GM13976 (cell line): ENCODE results near the gene RCHY1.
"Not testable (repeated sequence)": the region's sequence is repeated elsewhere in the genome, so short reads cannot be mapped to it uniquely, and the experiment has no call there.

ENCODE experiments used
- DNase-seq: peaks from one replicate; pipeline ENCODE4 v3.0.0; 2012; ENCODE audit warnings: low spot score
- in situ Hi-C: fragments of 300-500 bp; cut with MboI; formaldehyde crosslinking; loops from one replicate; pipeline ENCODE4 v1.12.0; 2022; ENCODE audit warnings: low sequenced_read_pairs, mixed read lengths, inconsistent platforms; ENCODE audit not compliant: unreplicated experiment
- TF ChIP-seq, protein P1 (sequence below): IDR thresholded peaks from 2 replicates; pipeline ENCODE4 v1.5.1; 2012; ENCODE audit warnings: borderline replicate concordance, mild to moderate bottlenecking; ENCODE audit not compliant: insufficient read depth; ENCODE audit errors: extremely low read depth, missing control alignments, control extremely low read depth

The RCHY1 gene

GRCh38 chr4:75547647-75548387, 33.6 kb upstream of the RCHY1 start:
- DNase-seq = no peak
- TF ChIP-seq, protein P1, sequence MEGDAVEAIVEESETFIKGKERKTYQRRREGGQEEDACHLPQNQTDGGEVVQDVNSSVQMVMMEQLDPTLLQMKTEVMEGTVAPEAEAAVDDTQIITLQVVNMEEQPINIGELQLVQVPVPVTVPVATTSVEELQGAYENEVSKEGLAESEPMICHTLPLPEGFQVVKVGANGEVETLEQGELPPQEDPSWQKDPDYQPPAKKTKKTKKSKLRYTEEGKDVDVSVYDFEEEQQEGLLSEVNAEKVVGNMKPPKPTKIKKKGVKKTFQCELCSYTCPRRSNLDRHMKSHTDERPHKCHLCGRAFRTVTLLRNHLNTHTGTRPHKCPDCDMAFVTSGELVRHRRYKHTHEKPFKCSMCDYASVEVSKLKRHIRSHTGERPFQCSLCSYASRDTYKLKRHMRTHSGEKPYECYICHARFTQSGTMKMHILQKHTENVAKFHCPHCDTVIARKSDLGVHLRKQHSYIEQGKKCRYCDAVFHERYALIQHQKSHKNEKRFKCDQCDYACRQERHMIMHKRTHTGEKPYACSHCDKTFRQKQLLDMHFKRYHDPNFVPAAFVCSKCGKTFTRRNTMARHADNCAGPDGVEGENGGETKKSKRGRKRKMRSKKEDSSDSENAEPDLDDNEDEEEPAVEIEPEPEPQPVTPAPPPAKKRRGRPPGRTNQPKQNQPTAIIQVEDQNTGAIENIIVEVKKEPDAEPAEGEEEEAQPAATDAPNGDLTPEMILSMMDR = no peak
- in situ Hi-C loops = no loop called here

DNA sequence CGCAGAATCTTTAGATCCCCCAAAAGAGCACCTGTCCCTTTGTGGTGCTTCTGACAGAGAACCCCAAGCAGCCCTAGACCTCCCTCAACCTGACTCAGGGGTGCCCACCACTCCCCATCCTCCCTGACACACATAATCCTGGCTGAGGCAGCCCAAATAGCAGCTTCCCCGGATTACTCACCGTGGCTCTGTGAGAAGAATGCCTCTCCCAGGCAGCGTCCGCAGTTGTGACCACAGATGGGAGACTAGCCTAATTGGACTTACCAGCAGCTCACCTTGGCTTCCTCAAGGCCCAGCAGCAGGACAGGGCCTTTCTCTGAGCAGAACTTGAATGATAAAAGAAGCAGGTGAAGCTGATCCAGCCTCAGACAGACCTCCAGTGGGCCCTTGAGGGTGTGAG, 31.3 kb upstream of the RCHY1 start:
- DNase-seq = no peak
- in situ Hi-C loops = no loop called here
- TF ChIP-seq, protein P1 = no peak

- TF ChIP-seq, protein P1 = no peak
- no peak for DNase-seq
- in situ Hi-C loops = no loop called here
Measured at GRCh38 chr4:75544870-75545269, 30.7 kb upstream of the RCHY1 start.

DNA sequence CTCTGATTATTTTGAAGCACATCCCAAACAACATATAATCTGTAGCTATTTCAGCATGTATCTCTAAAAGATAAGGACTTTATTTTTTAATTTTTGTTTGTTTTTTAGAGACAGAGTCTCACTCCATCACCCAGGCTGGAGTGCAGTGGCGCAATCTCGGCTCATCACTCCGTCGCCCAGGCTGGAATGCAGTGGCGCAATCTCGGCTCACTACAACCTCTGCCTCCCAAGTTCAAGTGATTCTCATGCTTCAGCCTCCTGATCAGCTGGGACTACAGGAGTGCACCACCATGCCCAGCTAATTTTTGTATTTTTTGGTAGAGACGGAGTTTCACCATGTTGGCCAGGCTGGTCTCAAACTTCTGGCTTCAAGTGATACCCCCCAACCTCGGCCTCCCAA, 30.0 kb upstream of the RCHY1 start:
- in situ Hi-C loops = not testable (repeated sequence)

GRCh38 chr4:75542824-75543223, 28.6 kb upstream of the RCHY1 start:
- TF ChIP-seq, protein P1 = no peak
- no peak for DNase-seq
- in situ Hi-C loops = no loop called here

More for the DNA sequence above, 30.0 kb upstream of the RCHY1 start:
- not testable (repeated sequence) for DNase-seq

DNA sequence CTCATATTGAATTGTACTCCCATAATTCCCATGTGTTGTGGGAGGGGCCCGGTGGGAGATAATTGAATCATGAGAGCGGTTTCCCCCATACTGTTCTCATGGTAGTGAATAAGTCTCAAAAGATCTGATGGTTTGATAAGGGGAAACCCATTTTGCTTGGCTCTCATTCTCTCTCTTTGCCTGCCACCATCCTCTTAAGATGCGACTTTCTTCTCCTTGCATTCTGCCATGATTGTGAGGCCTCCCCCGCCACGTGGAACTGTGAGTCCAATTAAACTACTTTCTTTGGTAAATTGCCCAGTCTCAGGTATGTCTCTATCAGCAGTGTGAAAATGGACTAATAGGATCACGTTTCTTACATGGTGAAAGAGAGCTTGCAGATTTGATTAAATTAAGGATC, 23.1 kb upstream of the RCHY1 start:
- in situ Hi-C loops, DNase-seq: not testable (repeated sequence)

- DNase-seq, in situ Hi-C loops: not testable (repeated sequence)
Measured at GRCh38 chr4:75533926-75534325, 19.7 kb upstream of the RCHY1 start.

GRCh38 chr4:75533339-75533887, 19.2 kb upstream of the RCHY1 start:
- in situ Hi-C loops, DNase-seq: not testable (repeated sequence)

DNA sequence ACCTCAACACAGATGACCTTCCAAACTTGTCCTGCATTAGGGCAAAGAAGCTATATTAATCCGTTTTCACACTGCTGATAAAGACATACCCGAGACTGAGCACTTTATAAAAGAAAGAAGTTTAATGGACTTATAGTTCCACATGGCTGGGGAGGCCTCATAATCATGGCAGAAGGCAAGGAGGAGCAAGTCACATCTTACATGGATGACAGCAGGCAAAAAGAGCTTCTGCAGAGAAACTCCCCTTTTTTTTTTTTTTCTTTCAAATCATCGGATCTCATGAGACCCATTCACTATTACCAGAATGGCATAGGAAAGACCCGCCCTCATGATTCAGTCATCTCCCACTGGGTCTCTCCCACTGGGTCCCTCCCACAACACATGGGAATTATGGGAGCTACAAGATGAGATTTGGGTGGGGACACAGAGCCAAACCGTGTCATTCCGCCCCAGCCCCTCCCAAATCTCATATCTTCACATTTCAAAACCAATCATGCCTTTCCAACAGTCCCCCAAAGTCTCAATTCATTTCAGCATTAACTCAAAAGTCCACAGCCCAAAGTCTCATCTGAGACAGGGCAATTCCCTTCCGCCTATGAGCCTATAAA, 17.4 kb upstream of the RCHY1 start:
- DNase-seq, in situ Hi-C loops: not testable (repeated sequence)
